Measurements from ENCODE around the gene EXOC1L.

- TF ChIP-seq CTCF (IDR thresholded peaks at IDR 0.05), result no peak
- no peak for TF ChIP-seq POLR2AphosphoS5 (IDR thresholded peaks at IDR 0.05; ENCODE audit: low read depth, low read length)
- no peak for TF ChIP-seq REST (IDR thresholded peaks at IDR 0.05; ENCODE audit: insufficient read depth in 1 of 2, low read depth in 2 of 2, low read length in 1 of 2)
- no peak for TF ChIP-seq TCF7L2 (IDR thresholded peaks at IDR 0.05; ENCODE audit: low read depth, low read length)
These were observed 49.0 kb downstream of the EXOC1L start for GRCh38 chr4:55868581-55869090.

All from Panc1 (cell line).